ENCODE measurements around the gene SH2D2A.

SH2D2A gene

GRCh38 chr1:156828400-156829124 lies 11.9 kb upstream of the SH2D2A start:
- in situ Hi-C loops (cut with MboI; ENCODE audit: low sequenced_read_pairs): no loop called here

GRCh38 chr1:156826630-156827029 lies 10.0 kb upstream of the SH2D2A start:
- in situ Hi-C loops (cut with MboI; ENCODE audit: low sequenced_read_pairs): no loop called here

- in situ Hi-C loops (cut with MboI; ENCODE audit: low sequenced_read_pairs): no loop called here
Measured at GRCh38 chr1:156823210-156823790, 6.7 kb upstream of the SH2D2A start.

GRCh38 chr1:156822680-156823079 lies 6.0 kb upstream of the SH2D2A start:
- in situ Hi-C loops (cut with MboI; ENCODE audit: low sequenced_read_pairs): no loop called here

- in situ Hi-C loops (cut with MboI; ENCODE audit: low sequenced_read_pairs): no loop called here
Measured at GRCh38 chr1:156821801-156822200, 5.2 kb upstream of the SH2D2A start.

GRCh38 chr1:156815961-156816422 lies 656 bp downstream of the SH2D2A start:
- in situ Hi-C loops (cut with MboI; ENCODE audit: low sequenced_read_pairs): no loop called here

- in situ Hi-C loops (cut with MboI; ENCODE audit: low sequenced_read_pairs): no loop called here
Measured at GRCh38 chr1:156815307-156815826, 1.3 kb downstream of the SH2D2A start.

GRCh38 chr1:156814571-156815260 lies 1.9 kb downstream of the SH2D2A start:
- in situ Hi-C loops (cut with MboI; ENCODE audit: low sequenced_read_pairs): no loop called here

- in situ Hi-C loops (cut with MboI; ENCODE audit: low sequenced_read_pairs): no loop called here
Measured at GRCh38 chr1:156813750-156814570, 2.7 kb downstream of the SH2D2A start.

- in situ Hi-C loops (cut with MboI; ENCODE audit: low sequenced_read_pairs): no loop called here
Measured at GRCh38 chr1:156813298-156813697, 3.4 kb downstream of the SH2D2A start.

GRCh38 chr1:156812293-156812990 lies 4.2 kb downstream of the SH2D2A start:
- in situ Hi-C loops (cut with MboI; ENCODE audit: low sequenced_read_pairs): no loop called here

GRCh38 chr1:156811168-156811567 lies 5.5 kb downstream of the SH2D2A start:
- in situ Hi-C loops (cut with MboI; ENCODE audit: low sequenced_read_pairs): no loop called here

GRCh38 chr1:156809711-156810366 lies 6.8 kb downstream of the SH2D2A start:
- in situ Hi-C loops (cut with MboI; ENCODE audit: low sequenced_read_pairs): no loop called here

GRCh38 chr1:156809281-156809680 lies 7.4 kb downstream of the SH2D2A start:
- in situ Hi-C loops (cut with MboI; ENCODE audit: low sequenced_read_pairs): no loop called here

- in situ Hi-C loops (cut with MboI; ENCODE audit: low sequenced_read_pairs): no loop called here
Measured at GRCh38 chr1:156808186-156809030, 8.2 kb downstream of the SH2D2A start.

GRCh38 chr1:156807627-156808026 lies 9.0 kb downstream of the SH2D2A start:
- in situ Hi-C loops (cut with MboI; ENCODE audit: low sequenced_read_pairs): no loop called here

GRCh38 chr1:156806512-156807440 lies 9.9 kb downstream of the SH2D2A start:
- in situ Hi-C loops (cut with MboI; ENCODE audit: low sequenced_read_pairs): no loop called here

Data from HL-60/S4 (cell line).